ENCODE data around the gene COL19A1.

COL19A1 gene

GRCh38 chr6:70062010-70062409 is 195.7 kb downstream of the COL19A1 start:
- no peak for DNase-seq

- no peak for DNase-seq
Measured at GRCh38 chr6:70072540-70073179, 206.3 kb downstream of the COL19A1 start.

- DNase-seq: no peak
Measured at GRCh38 chr6:70073637-70074036, 207.3 kb downstream of the COL19A1 start.

GRCh38 chr6:70079241-70079640 is 212.9 kb downstream of the COL19A1 start:
- DNase-seq: no peak

GRCh38 chr6:70080443-70081070 is 214.2 kb downstream of the COL19A1 start:
- no peak for DNase-seq

- no peak for DNase-seq
Measured at GRCh38 chr6:70082830-70083229, 216.5 kb downstream of the COL19A1 start.

GRCh38 chr6:70086806-70087205 is 220.4 kb downstream of the COL19A1 start:
- DNase-seq: no peak

- no peak for DNase-seq
Measured at GRCh38 chr6:70094156-70094555, 227.8 kb downstream of the COL19A1 start.

GRCh38 chr6:70099732-70100131 is 233.4 kb downstream of the COL19A1 start:
- DNase-seq: no peak

- DNase-seq: no peak
Measured at GRCh38 chr6:70103798-70104197, 237.4 kb downstream of the COL19A1 start.

GRCh38 chr6:70107852-70108629 is 241.7 kb downstream of the COL19A1 start:
- peak in 1 of 2 experiments; percentile 22 for DNase-seq

GRCh38 chr6:70110126-70111022 is 244.0 kb downstream of the COL19A1 start:
- DNase-seq: no peak

GRCh38 chr6:70111737-70112136 is 245.4 kb downstream of the COL19A1 start:
- no peak for DNase-seq

GRCh38 chr6:70112716-70113115 is 246.4 kb downstream of the COL19A1 start:
- DNase-seq: no peak

GRCh38 chr6:70113171-70113570 is 246.8 kb downstream of the COL19A1 start:
- no peak for DNase-seq

GRCh38 chr6:70118670-70119069 is 252.3 kb downstream of the COL19A1 start:
- DNase-seq: no peak

- DNase-seq: no peak
Measured at GRCh38 chr6:70119218-70119835, 253.0 kb downstream of the COL19A1 start.

GRCh38 chr6:70124443-70124842 is 258.1 kb downstream of the COL19A1 start:
- no peak for DNase-seq

GRCh38 chr6:70124882-70125545 is 258.7 kb downstream of the COL19A1 start:
- no peak for DNase-seq

GRCh38 chr6:70125602-70126001 is 259.2 kb downstream of the COL19A1 start:
- no peak for DNase-seq

- DNase-seq: no peak
Measured at GRCh38 chr6:70129341-70129740, 263.0 kb downstream of the COL19A1 start.

GRCh38 chr6:70130865-70131264 is 264.5 kb downstream of the COL19A1 start:
- DNase-seq: no peak

All from NCI-H187 (cell line).